ENCODE results near the gene AK8.
"Not testable (repeated sequence)": the region's sequence is repeated elsewhere in the genome, so short reads cannot be mapped to it uniquely, and the experiment has no call there.

AK8 gene

DNA sequence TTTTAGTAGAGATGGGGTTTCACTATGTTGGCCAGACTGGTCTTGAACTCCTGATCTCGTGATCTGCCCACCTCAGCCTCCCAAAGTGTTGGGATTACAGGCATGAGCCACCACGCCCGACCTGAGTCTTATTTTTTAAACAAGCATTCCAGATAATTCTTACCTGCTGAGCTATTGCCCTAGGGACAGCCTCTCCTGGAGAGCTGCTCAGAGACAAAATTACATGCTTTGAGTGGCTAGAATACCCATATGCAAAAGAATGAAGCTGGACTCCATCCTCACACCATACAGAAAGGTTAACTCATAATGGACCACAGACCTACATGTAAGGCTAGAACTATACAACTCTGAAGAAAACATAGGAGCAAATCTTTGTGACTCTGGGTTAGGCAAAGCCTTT lies 166.2 kb downstream of the AK8 start:
- no peak for DNase-seq (ENCODE audit: low read depth)

DNA sequence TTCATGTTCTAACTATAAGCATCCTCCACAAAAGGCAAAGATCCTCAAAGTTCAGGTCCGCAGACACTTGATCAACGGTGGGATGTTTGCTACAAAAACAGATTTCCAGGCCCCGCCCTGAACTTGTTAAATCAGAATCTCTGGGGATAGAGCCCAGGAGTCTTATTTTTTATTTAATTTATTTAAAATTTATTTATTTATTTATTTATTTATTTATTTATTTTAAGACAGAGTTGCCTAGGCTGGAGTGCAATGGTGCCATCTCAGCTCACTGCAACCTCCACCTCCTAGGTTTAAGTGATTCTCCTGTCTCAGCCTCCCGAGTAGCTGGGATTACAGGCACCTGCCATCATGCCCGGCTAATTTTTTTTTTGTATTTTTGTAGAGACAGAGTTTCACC lies 166.9 kb downstream of the AK8 start:
- DNase-seq (ENCODE audit: low read depth): not testable (repeated sequence)

DNA sequence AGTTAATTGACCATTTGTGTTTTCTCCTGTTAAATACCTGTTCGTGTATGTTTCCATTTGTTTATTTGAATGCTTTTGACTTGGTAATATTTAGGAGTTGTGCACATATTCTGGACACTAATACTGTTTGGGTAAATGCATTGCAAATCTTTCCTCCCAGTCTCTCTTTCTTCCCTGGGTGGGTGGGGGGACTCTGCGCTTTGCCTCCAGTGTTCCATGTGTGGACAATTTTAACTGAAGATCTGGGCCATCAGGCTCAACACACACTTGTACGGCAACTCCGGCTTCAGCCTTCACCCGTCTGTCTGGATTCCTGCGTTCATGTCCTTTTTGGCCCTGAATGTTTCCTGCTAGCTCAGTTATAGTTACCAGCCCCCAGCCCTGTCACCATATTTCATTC lies 167.8 kb downstream of the AK8 start:
- no peak for DNase-seq (ENCODE audit: low read depth)

DNA sequence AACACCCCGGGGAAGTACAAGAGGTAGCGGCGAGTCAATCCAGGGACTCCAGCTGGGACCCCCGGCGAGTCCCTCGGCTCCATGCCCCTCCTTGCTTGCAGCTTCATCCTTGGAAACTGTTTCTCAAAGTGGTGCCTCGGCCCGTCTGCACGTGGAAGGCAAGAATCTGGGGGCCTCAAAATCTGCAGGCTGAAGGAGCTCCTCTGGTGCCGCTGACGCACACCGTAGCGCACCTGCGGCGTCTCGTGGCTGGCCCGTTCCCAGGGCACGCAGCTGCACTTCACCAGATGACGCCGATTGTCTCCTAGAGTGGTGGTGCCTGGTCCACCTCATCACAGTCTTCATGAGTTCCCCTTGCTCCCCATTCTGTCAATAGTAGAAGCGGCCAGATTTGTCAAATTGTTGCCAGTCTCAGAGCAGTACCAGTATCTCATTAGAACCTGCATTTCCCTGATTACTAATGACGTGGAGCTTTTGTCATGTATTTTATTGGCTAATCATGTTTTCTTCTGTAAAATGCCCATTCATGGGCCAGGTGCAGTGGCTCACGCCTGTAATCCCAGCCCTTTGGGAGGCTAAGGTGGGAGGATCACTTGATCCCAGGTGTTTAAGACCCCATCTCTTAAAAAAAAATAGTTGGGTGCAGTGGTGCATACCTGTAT lies 169.2 kb downstream of the AK8 start:
- no peak for DNase-seq (ENCODE audit: low read depth)

DNA sequence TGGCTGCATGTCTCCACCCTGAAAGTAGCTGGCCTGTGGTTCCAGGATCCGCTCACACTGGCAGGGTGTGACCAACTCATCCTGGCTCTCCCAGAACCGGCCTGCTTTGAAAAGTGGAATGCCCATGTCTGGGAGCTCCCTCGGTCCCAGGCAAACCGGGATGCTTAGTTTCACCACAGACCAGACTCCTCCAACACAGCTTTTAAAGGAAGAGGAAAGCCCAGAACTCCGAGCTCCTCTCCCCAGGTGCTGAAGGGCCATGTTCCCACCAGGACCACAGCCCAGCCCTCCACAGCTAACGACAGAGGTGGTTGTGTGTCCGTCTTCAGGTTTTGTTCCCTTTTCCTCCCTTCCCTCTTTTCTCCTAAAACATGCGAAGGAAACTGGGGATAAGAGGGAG lies 169.8 kb downstream of the AK8 start:
- no peak for DNase-seq (ENCODE audit: low read depth)

DNA sequence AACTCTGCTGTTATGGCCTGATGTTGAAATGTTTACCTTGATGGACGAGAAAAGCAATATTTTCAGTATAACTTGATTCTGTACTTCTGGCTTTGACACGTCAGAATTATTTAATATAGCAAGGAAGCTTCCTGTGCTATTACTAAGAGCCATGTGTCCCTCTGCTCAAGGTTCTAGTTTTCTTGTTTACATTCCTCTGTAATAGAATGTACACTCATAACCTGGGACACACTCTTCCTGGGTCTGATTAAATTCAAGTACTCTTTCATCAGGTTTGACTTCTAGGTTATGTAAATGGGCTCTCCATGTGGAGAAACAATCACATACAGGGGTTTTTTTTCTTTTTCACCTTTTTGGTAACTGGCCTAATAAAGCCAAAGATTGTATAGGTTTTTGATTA lies 174.7 kb downstream of the AK8 start:
- DNase-seq (ENCODE audit: low read depth): no peak

DNA sequence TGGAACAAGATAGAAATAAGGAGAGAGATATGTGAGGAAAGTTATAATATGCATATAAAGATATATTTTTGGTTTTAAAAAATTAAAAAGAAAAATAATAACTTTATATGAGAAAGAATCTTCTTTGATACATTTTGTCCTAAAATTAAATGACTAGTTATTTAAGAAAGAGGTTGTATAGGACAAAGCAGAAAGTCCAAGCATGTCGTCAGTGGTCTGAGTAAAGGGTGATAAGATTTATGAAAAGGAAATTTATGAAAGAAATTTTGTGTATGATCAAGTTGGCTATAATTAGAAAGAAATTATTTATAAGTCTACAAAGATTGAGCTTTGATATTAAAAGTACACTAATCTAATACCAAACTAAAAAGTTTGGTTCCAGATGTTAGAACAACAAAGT lies 175.8 kb downstream of the AK8 start:
- DNase-seq (ENCODE audit: low read depth): no peak

DNA sequence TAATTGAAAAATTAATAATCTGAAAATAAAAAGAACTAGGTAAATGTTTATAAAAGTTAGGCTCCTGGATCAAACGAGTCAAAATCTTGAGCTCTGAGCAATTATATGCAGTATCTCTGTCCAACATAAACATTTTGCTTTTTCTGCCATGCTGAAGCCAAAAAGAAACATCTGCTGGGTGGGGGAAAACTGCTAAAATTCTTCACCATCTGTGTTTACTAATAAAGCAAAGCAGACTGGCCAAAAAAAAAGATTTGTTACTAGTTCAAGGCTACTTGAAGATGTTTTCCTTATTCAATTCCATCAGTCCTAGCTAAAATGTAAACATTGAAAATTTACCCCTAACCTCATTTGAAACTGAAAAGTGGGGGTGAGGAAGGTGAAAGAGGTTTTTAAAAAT lies 178.1 kb downstream of the AK8 start:
- DNase-seq (ENCODE audit: low read depth): no peak

DNA sequence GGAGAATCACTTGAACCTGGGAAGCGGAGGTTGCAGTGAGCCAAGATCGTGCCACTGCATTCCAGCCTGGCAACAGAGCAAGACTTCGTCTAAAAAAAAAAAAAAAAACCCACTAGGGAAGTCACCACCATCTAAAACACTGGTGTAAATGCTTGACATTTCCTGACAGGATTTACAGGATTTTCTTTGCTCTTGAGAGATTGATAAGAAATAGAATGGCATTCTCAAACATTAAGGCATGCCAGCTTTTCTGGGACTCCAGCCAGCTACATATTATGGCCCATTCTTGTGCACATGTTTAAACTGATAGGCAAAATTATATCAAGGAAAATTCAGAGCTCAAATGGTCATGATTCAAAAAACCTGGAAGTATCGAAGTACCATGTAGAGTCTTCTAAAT lies 179.1 kb downstream of the AK8 start:
- no peak for DNase-seq (ENCODE audit: low read depth)

DNA sequence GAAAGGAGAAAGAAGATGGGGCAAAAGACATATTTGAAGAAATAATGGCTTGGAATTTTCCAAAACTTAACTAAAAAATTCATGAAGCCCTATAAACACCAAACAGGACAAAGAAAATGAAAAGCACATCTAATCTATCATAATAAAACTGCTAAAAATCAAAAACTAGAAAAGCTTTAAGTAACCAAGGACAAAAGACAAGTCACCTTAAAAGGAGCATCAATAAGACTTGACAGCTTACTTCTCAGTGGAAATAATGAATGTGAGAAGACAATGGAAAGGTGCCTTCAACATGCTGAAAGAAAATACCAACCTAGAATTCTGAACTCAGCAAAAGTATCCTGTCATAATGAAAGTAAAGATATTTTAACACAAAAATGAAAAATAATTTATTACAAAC lies 180.9 kb downstream of the AK8 start:
- DNase-seq (ENCODE audit: low read depth): no peak

DNA sequence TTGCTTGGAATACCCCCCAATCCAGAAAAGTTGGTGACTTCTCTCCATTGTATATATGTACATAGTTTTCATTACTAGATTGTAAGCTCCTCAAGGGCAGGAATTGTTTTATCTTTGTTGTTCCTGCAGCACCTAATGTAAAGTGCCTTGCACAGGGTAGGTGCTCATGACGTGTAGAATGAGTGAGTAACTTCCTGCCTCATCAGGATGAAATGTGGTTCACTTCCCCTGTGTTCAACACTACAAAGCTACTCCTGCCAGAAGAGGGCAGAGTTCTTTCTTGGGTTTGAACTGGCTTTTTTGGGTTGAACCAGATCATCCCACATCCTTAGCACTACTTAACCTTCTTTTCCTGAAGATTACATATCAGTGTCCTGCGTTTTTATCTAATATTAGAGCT lies 183.9 kb downstream of the AK8 start:
- DNase-seq (ENCODE audit: low read depth): no peak

DNA sequence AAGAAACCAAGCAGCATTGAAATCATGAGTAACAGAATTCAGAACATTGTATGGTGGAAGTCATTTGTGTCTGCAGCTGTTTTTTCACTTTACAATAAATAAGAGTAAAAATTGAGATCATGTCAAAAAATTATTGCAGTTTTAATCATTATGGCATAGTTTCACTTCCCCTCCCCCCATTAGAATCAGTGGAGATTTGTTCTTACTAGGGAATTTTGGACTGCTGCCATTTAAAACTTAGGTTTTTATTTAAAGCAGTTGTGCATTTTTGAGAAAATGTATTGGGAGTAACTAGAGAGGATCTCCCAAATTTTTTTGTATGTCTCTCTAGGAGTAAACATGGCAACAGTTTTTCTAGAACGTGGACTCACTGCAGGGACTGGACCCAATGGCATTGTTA lies 187.4 kb downstream of the AK8 start:
- no peak for DNase-seq (ENCODE audit: low read depth)

DNA sequence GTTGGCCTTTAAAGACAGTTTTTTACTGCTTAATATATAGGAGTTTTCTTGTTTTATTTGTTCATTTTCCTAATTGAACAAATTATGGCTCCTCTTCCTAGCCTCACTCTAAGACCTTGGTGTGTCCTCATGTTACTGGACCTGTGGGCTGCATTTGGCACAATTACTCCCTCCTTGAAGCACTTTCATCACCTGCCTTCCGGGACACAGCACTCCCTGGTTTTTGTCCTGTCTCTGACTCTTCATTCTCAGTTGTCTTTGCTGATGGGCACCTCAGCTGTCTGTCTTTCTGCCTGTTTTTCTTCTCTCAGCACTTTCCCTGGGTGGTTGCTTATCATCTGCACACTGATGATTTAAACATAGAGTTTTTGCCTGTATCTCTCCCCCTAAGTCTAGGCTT lies 194.2 kb downstream of the AK8 start:
- DNase-seq (ENCODE audit: low read depth): no peak

DNA sequence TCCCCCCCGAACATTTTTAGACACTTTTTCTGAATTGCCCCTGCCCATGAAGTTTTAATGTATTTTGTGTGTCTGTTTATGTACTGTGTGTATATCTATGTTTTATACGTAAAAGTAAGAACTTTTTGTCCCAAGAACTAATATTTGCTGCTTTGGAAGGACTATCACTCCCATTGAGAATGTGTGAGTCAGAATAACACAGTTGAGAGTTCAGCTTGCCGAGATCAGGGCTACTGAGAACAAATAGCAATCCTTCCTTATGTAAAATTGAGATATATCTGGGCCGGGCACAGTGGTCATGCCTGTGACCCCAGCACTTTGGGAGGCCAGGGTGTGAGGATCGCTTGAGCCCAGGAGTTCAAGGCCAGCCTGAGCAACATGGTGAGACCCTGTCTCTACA lies 196.5 kb downstream of the AK8 start:
- DNase-seq (ENCODE audit: low read depth): no peak

DNA sequence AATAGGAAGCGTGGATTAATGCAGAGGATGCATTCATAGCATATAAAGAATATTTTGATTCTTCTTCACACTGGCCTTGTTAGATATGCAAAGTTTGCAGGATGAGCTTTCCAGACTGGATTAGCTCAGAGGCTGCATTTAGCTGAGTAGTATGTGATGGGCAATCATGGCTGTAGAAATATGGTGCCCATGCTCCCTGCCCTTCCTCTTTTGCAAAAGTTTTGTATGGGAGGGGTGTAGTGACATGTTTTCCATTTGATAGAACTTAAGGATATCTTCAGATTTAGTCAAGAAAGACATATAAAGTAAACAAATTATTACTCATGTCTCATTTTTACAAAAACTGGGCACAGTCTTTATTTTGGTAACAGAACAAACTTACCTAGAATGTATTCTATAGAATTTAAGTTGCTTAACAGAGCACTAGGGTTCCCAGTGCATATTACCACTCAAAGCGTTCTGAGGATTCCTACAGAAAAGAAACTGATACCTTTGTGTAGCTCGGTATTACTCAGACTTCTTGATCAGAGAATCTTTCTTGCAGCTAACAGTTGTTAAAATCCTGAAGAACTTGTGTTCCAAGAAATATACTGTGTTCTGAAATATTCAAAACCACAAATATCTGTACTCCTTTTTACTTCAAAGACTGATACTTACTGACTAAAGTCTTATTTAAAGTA lies 198.0 kb downstream of the AK8 start:
- DNase-seq (ENCODE audit: low read depth): no peak

DNA sequence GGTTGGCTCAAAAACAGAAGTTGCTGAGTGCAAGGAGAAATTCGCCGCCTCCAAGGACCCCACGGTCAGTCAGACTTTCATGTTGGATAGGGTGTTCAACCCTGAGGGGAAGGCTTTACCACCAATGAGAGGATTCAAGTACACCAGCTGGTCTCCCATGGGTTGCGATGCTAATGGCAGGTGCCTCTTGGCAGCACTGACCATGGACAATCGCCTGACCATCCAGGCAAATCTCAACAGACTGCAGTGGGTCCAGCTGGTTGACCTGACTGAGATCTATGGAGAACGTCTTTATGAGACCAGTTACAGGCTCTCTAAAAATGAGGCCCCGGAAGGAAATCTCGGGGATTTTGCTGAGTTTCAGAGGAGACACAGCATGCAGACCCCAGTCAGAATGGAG lies 200.1 kb downstream of the AK8 start:
- no peak for DNase-seq (ENCODE audit: low read depth)
